ES-I3 (cell line): Measurements from ENCODE around the gene FGD4.
"Not testable (repeated sequence)": the region's sequence is repeated elsewhere in the genome, so short reads cannot be mapped to it uniquely, and the experiment has no call there.

Experiments
- H3K36me3 ChIP-seq: 2 replicates; pipeline ENCODE4 v1.6.1; 2013; ENCODE audit warnings: mild to moderate bottlenecking, low read length, control low read depth, moderate library complexity; ENCODE audit not compliant: insufficient read depth
- H3K4me1 ChIP-seq: 2 replicates; pipeline ENCODE4 v1.6.1; 2013; ENCODE audit warnings: mild to moderate bottlenecking, control low read depth, low read length; ENCODE audit not compliant: insufficient read depth
- H3K9ac ChIP-seq: 2 replicates; pipeline ENCODE4 v1.6.1; 2013; ENCODE audit warnings: low read depth, mild to moderate bottlenecking, low read length, moderate library complexity
- H3K9me3 ChIP-seq: 2 replicates; pipeline ENCODE4 v1.6.1; 2013; ENCODE audit warnings: mild to moderate bottlenecking, low read length, moderate library complexity; ENCODE audit not compliant: control insufficient read depth, insufficient read depth

The FGD4 gene

GRCh38 chr12:32517966-32518365 lies 118.6 kb downstream of the FGD4 start:
- Histone ChIP-seq H3K36me3 (no peaks in the 10 kb centered on the region), H3K4me1 (peaks cover 38% of the 10 kb centered on the region), H3K9me3 (no peaks in the 10 kb centered on the region), H3K9ac (no peak overlapping the region)

GRCh38 chr12:32519047-32519446 lies 119.7 kb downstream of the FGD4 start:
- no peaks in the 10 kb centered on the region for H3K9me3 ChIP-seq

GRCh38 chr12:32522331-32523221 lies 123.2 kb downstream of the FGD4 start:
- Histone ChIP-seq H3K9me3 (no peaks in the 10 kb centered on the region), H3K4me1 (peaks cover 17% of the 10 kb centered on the region), H3K36me3 (no peaks in the 10 kb centered on the region), H3K9ac (no peak overlapping the region)

More at GRCh38 chr12:32519047-32519446, 119.7 kb downstream of the FGD4 start:
- no peak overlapping the region for H3K9ac ChIP-seq
- H3K36me3 ChIP-seq, result no peaks in the 10 kb centered on the region
- H3K4me1 ChIP-seq, result peaks cover 38% of the 10 kb centered on the region

GRCh38 chr12:32525802-32526201 lies 126.4 kb downstream of the FGD4 start:
- not testable (repeated sequence) for H3K9ac ChIP-seq, H3K9me3 ChIP-seq, H3K36me3 ChIP-seq
- H3K4me1 ChIP-seq, result peaks cover 17% of the 10 kb centered on the region

- H3K4me1 ChIP-seq, result peaks cover 15% of the 10 kb centered on the region
- H3K36me3 ChIP-seq, H3K9me3 ChIP-seq, H3K9ac ChIP-seq: not testable (repeated sequence)
Measured at GRCh38 chr12:32526343-32526742, 127.0 kb downstream of the FGD4 start.

GRCh38 chr12:32532422-32532821 lies 133.1 kb downstream of the FGD4 start:
- no peaks in the 10 kb centered on the region for H3K36me3 ChIP-seq
- H3K9ac ChIP-seq, result no peak overlapping the region
- peaks cover 9% of the 10 kb centered on the region; the same call in 1 of the 2 replicates for H3K4me1 ChIP-seq
- no peaks in the 10 kb centered on the region for H3K9me3 ChIP-seq

GRCh38 chr12:32532951-32533350 lies 133.6 kb downstream of the FGD4 start:
- Histone ChIP-seq H3K4me1 (peaks cover 9% of the 10 kb centered on the region; the same call in 1 of the 2 replicates), H3K9me3 (no peaks in the 10 kb centered on the region), H3K36me3 (no peaks in the 10 kb centered on the region), H3K9ac (no peak overlapping the region)

- H3K4me1 ChIP-seq, H3K9ac ChIP-seq, H3K9me3 ChIP-seq, H3K36me3 ChIP-seq: not testable (repeated sequence)
Measured at GRCh38 chr12:32533506-32533905, 134.1 kb downstream of the FGD4 start.

- Histone ChIP-seq H3K9ac (no peak overlapping the region), H3K36me3 (no peaks in the 10 kb centered on the region), H3K9me3 (no peaks in the 10 kb centered on the region), H3K4me1 (peaks cover 9% of the 10 kb centered on the region; the same call in 1 of the 2 replicates)
Measured at GRCh38 chr12:32533971-32534590, 134.7 kb downstream of the FGD4 start.

- H3K36me3 ChIP-seq, result no peaks in the 10 kb centered on the region
- no peaks in the 10 kb centered on the region for H3K9me3 ChIP-seq
- peaks cover 9% of the 10 kb centered on the region; the same call in 1 of the 2 replicates for H3K4me1 ChIP-seq
- no peak overlapping the region for H3K9ac ChIP-seq
Measured at GRCh38 chr12:32534698-32535097, 135.3 kb downstream of the FGD4 start.

GRCh38 chr12:32535288-32535999 lies 136.1 kb downstream of the FGD4 start:
- Histone ChIP-seq H3K9me3 (no peaks in the 10 kb centered on the region), H3K9ac (no peak overlapping the region), H3K4me1 (peaks cover 11% of the 10 kb centered on the region), H3K36me3 (no peaks in the 10 kb centered on the region)

- Histone ChIP-seq H3K9me3 (no peaks in the 10 kb centered on the region), H3K9ac (no peak overlapping the region), H3K36me3 (no peaks in the 10 kb centered on the region), H3K4me1 (peaks cover 11% of the 10 kb centered on the region)
Measured at GRCh38 chr12:32536000-32536345, 136.6 kb downstream of the FGD4 start.

GRCh38 chr12:32541754-32542374 lies 142.5 kb downstream of the FGD4 start:
- Histone ChIP-seq H3K4me1 (peaks cover 14% of the 10 kb centered on the region), H3K9me3 (no peaks in the 10 kb centered on the region), H3K36me3 (no peaks in the 10 kb centered on the region; the same call in 1 of the 2 replicates), H3K9ac (no peak overlapping the region)
